ENCODE data around the gene SMARCC1.

The SMARCC1 gene

DNA sequence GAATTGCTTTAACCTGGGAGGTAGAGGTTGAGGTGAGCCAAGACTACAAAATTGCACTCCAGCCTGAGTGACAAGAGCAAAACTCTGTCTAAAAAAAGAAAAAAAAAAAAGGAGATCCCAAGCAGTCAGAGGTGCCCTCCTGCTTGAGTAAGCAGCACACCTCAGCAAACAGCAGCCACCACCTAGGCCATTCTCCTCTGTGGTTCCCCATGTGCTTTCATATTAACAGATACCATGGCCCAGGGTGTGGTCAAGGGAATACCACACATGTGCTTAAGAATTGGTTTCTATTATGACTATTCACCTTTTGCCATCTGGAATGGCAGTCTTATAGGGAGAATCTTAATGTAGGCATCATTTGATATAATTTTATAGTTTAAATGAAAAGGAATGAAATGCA is 178.4 kb downstream of the SMARCC1 start:
- no peak overlapping the region for H3K4me3 ChIP-seq (ENCODE audit: low read depth, low read length)
- peaks cover 2% of the 10 kb centered on the region for H3K79me2 ChIP-seq
- no peak overlapping the region for H3K9ac ChIP-seq
- H2AFZ ChIP-seq: no peak overlapping the region
- H3K27ac ChIP-seq: no peak overlapping the region
- H3K36me3 ChIP-seq (ENCODE audit: control insufficient read depth, insufficient read depth, low read length): no peaks in the 10 kb centered on the region
- H3K4me1 ChIP-seq: no peaks in the 10 kb centered on the region
- no peaks in the 10 kb centered on the region for H3K27me3 ChIP-seq (ENCODE audit: control insufficient read depth, insufficient read depth, low read length)
- TF ChIP-seq, protein P1, sequence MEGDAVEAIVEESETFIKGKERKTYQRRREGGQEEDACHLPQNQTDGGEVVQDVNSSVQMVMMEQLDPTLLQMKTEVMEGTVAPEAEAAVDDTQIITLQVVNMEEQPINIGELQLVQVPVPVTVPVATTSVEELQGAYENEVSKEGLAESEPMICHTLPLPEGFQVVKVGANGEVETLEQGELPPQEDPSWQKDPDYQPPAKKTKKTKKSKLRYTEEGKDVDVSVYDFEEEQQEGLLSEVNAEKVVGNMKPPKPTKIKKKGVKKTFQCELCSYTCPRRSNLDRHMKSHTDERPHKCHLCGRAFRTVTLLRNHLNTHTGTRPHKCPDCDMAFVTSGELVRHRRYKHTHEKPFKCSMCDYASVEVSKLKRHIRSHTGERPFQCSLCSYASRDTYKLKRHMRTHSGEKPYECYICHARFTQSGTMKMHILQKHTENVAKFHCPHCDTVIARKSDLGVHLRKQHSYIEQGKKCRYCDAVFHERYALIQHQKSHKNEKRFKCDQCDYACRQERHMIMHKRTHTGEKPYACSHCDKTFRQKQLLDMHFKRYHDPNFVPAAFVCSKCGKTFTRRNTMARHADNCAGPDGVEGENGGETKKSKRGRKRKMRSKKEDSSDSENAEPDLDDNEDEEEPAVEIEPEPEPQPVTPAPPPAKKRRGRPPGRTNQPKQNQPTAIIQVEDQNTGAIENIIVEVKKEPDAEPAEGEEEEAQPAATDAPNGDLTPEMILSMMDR (IDR thresholded peaks at IDR 0.05): no peak
- H3K9me3 ChIP-seq (ENCODE audit: control insufficient read depth, low read length): no peaks in the 10 kb centered on the region
- H3K4me2 ChIP-seq (ENCODE audit: low read length): no peak overlapping the region

DNA sequence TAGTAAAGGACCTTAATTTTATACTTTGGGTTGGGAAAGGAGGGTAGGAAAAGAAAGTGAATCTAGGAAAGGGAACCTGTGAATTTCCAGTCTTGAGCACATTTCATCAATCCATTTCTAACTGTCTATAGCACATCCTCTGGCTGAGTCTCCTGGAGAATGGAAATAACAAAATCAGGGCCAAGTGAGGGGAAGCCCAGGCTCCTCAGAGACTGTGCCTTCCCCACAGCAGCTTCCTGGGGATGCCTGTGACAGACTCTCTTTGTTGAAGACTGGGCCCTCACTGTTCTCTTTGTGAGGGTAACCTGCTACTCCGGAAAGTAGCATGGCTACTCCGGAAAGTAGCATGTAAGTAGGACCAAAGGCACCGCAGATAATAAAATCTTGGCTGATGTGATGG is 180.4 kb downstream of the SMARCC1 start:
- Histone ChIP-seq H3K27me3 (ENCODE audit: control insufficient read depth, insufficient read depth, low read length) (no peaks in the 10 kb centered on the region), H2AFZ (no peak overlapping the region), H3K9ac (no peak overlapping the region), H3K9me3 (ENCODE audit: control insufficient read depth, low read length) (no peaks in the 10 kb centered on the region), H3K4me1 (no peaks in the 10 kb centered on the region), H3K4me2 (ENCODE audit: low read length) (no peak overlapping the region), H3K36me3 (ENCODE audit: control insufficient read depth, insufficient read depth, low read length) (no peaks in the 10 kb centered on the region), H3K4me3 (ENCODE audit: low read depth, low read length) (no peak overlapping the region), H3K27ac (no peak overlapping the region), H3K79me2 (peaks cover 2% of the 10 kb centered on the region)
- TF ChIP-seq, protein P1 (IDR thresholded peaks at IDR 0.05): no peak

DNA sequence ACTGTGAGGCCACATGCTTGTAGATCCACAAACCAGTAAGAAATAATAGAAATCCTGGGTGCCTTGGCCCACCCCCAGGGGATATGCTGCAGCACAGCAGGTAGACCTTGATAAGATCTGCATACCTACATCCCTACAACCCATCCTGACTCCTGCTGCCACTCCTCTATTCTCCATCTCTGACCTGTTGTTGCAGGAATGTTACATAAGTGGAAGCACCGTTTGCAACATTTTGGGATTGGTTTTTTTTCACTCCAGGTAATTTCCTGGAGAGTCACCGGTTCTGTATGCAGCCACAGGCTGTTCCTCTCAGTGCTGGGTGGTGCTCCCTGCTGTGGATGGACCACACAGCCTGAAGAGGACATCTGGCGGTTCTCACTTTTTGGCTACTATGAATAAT is 186.9 kb downstream of the SMARCC1 start:
- Histone ChIP-seq H2AFZ (no peak overlapping the region), H3K36me3 (ENCODE audit: control insufficient read depth, insufficient read depth, low read length) (no peaks in the 10 kb centered on the region), H3K27ac (no peak overlapping the region), H3K9ac (no peak overlapping the region), H3K27me3 (ENCODE audit: control insufficient read depth, insufficient read depth, low read length) (no peaks in the 10 kb centered on the region), H3K4me2 (ENCODE audit: low read length) (no peak overlapping the region), H3K79me2 (no peaks in the 10 kb centered on the region), H3K4me3 (ENCODE audit: low read depth, low read length) (no peak overlapping the region), H3K9me3 (ENCODE audit: control insufficient read depth, low read length) (no peaks in the 10 kb centered on the region), H3K4me1 (no peaks in the 10 kb centered on the region)
- TF ChIP-seq, protein P1 (IDR thresholded peaks at IDR 0.05): no peak

DNA sequence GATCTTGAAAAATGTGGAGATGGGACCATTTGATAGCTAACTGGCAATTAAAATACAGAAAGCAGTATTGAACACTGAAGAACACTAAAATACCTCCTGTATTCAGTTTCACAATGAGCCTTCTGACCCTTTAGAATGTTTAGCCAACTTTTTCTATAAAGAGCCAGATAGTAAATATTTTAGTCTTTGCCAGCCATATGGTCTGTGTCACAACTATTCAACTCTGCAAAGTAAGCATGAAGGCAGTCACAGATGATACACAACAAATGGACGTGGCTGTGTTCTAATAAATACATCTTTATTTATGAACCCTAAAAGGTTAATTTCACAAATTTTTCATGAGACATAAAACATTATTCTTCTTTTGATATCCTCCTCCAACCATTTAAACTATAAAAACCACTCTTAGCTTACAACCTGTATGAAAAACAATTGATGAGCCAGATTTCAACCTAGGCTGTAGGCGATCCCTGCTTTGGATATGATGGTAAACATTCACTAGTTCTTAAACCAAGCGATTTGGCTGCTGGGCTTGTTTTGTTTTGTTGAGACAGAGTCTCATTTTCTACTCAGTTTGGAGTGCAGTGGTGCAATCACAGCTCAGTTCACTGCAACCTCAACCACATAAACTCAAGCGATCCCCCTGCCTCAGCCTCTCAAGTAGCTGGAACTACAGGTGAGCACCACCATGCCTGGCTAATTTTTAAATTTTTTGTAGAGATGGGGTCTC is 189.5 kb downstream of the SMARCC1 start:
- no peak overlapping the region for H3K4me3 ChIP-seq (ENCODE audit: low read depth, low read length)
- no peak overlapping the region for H3K9ac ChIP-seq
- H3K9me3 ChIP-seq (ENCODE audit: control insufficient read depth, low read length): no peaks in the 10 kb centered on the region
- H3K27me3 ChIP-seq (ENCODE audit: control insufficient read depth, insufficient read depth, low read length): no peaks in the 10 kb centered on the region
- H3K4me1 ChIP-seq: no peaks in the 10 kb centered on the region
- TF ChIP-seq, protein P1 (IDR thresholded peaks at IDR 0.05): no peak
- no peak overlapping the region for H3K27ac ChIP-seq
- no peak overlapping the region for H3K4me2 ChIP-seq (ENCODE audit: low read length)
- H3K79me2 ChIP-seq: no peaks in the 10 kb centered on the region
- H3K36me3 ChIP-seq (ENCODE audit: control insufficient read depth, insufficient read depth, low read length): no peaks in the 10 kb centered on the region
- H2AFZ ChIP-seq: no peak overlapping the region

DNA sequence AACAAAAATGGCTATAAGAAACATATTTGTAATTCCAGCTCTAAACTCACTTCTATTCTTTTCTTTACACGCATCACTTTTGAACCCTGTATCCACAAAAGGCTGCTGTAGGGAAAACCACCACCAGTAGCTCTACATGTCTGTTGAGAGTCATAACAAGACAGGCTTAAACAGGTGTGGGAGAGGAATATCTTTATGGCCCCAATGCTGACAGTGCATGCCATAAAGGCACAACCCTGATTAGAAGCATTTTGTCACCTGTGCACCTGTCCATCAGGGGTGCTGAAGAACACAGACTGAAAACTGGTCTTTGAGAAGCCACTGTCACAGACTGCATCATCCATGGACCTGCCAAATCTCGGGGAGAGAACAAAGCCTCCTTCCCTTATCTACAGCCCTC is 191.5 kb downstream of the SMARCC1 start:
- no peak overlapping the region for H3K4me3 ChIP-seq (ENCODE audit: low read depth, low read length)

More for the DNA sequence above, 191.5 kb downstream of the SMARCC1 start:
- H3K9ac ChIP-seq: no peak overlapping the region
- H3K4me1 ChIP-seq: no peaks in the 10 kb centered on the region
- no peak overlapping the region for H2AFZ ChIP-seq
- H3K27ac ChIP-seq: no peak overlapping the region
- no peaks in the 10 kb centered on the region for H3K79me2 ChIP-seq
- TF ChIP-seq, protein P1 (IDR thresholded peaks at IDR 0.05): no peak
- no peak overlapping the region for H3K4me2 ChIP-seq (ENCODE audit: low read length)
- H3K9me3 ChIP-seq (ENCODE audit: control insufficient read depth, low read length): no peaks in the 10 kb centered on the region
- H3K36me3 ChIP-seq (ENCODE audit: control insufficient read depth, insufficient read depth, low read length): no peaks in the 10 kb centered on the region
- H3K27me3 ChIP-seq (ENCODE audit: control insufficient read depth, insufficient read depth, low read length): no peaks in the 10 kb centered on the region

Data from parathyroid adenoma (tissue), 2 donors.